ENCODE data around the gene SPON1. TPM values are rescaled to one million over a fixed set of nuclear protein-coding genes. Genes with fewer than 3 reads are reported as not detected.

Gene SPON1
- total RNA-seq, 2 experiments from 2014 or later, result 0.96 to 1.4 TPM

- intact Hi-C loops (cut with micrococcal nuclease), result no loop called here
- ATAC-seq (no peak), DNase-seq (no peak)
- no peak overlapping the region for H3K27ac Mint-ChIP-seq
- ChIA-PET CTCF (no interaction called here), POLR2A (interaction anchor here (1.3 kb wide), 1 partner anchor 43 kb away, joined by 3 read pairs; no protein-coding TSS in a partner anchor)
- H3K4me3 Mint-ChIP-seq, result no peak overlapping the region
- H3K36me3 Mint-ChIP-seq (ENCODE audit: low read depth), result no peaks in the 10 kb centered on the region
- no peaks in the 10 kb centered on the region for H3K4me1 Mint-ChIP-seq (ENCODE audit: low read depth)
- no peaks in the 10 kb centered on the region for H3K27me3 Mint-ChIP-seq
- TF ChIP-seq CTCF (IDR thresholded peaks at IDR 0.05), result no peak
- peaks cover 2% of the 10 kb centered on the region for H3K9me3 Mint-ChIP-seq
Observed at GRCh38 chr11:14042686-14043465, 80.4 kb downstream of the SPON1 start.

DNA sequence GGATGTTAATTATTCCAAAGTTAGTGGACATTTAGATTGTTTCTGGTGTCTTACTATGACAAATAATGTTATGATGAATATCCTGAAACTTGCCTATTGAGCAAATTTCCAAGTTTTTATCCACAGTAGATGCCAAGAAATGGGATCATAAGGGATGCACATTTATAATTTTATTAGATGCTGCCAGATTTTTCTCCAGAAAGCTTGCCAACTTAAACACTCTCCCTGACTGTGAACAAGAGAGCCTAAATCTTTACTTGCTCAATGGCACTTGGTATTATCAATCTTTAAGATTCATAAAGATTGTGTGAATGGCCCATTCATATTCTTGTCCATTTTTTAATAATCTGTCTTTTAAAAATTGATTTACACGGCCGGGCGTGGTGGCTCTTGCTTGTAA, 82.4 kb downstream of the SPON1 start:
- POLR2A ChIA-PET, result no interaction called here
- CTCF ChIA-PET, result interaction anchor here (0.8 kb wide), 1 partner anchor 9 kb away, joined by 3 read pairs; no protein-coding TSS in a partner anchor
- no peak for TF ChIP-seq CTCF (IDR thresholded peaks at IDR 0.05)

GRCh38 chr11:14045417-14045816, 82.9 kb downstream of the SPON1 start:
- Mint-ChIP-seq H3K27ac (no peak overlapping the region), H3K36me3 (ENCODE audit: low read depth) (no peaks in the 10 kb centered on the region), H3K4me1 (ENCODE audit: low read depth) (no peaks in the 10 kb centered on the region), H3K27me3 (no peaks in the 10 kb centered on the region), H3K4me3 (no peak overlapping the region), H3K9me3 (no peaks in the 10 kb centered on the region)
- intact Hi-C loops (cut with micrococcal nuclease), result no loop called here
- CTCF ChIA-PET, result no interaction called here
- DNase-seq (no peak), ATAC-seq (no peak)
- POLR2A ChIA-PET, result no interaction called here
- no peak for TF ChIP-seq CTCF (IDR thresholded peaks at IDR 0.05)

More for the DNA sequence above, 82.4 kb downstream of the SPON1 start:
- H3K36me3 Mint-ChIP-seq (ENCODE audit: low read depth), result no peaks in the 10 kb centered on the region
- H3K27me3 Mint-ChIP-seq, result no peaks in the 10 kb centered on the region
- DNase-seq (no peak), ATAC-seq (no peak)
- no peak overlapping the region for H3K4me3 Mint-ChIP-seq
- H3K27ac Mint-ChIP-seq, result no peak overlapping the region
- intact Hi-C loops (cut with micrococcal nuclease), result no loop called here
- no peaks in the 10 kb centered on the region for H3K4me1 Mint-ChIP-seq (ENCODE audit: low read depth)
- no peaks in the 10 kb centered on the region for H3K9me3 Mint-ChIP-seq

GRCh38 chr11:14052198-14052597, 89.7 kb downstream of the SPON1 start:
- peaks cover 22% of the 10 kb centered on the region for H3K4me1 Mint-ChIP-seq (ENCODE audit: low read depth)

More at GRCh38 chr11:14052198-14052597, 89.7 kb downstream of the SPON1 start:
- no peak for TF ChIP-seq CTCF (IDR thresholded peaks at IDR 0.05)
- Mint-ChIP-seq H3K4me3 (no peak overlapping the region), H3K36me3 (ENCODE audit: low read depth) (no peaks in the 10 kb centered on the region), H3K27ac (no peak overlapping the region), H3K9me3 (no peaks in the 10 kb centered on the region), H3K27me3 (no peaks in the 10 kb centered on the region)
- ATAC-seq, result no peak
- no peak for DNase-seq
- ChIA-PET POLR2A (interaction anchor here (1.5 kb wide), 1 partner anchor 12 kb away, joined by 4 read pairs; no protein-coding TSS in a partner anchor), CTCF (interaction anchor here (1.2 to 1.5 kb wide), 3 partner anchors 9 to 96 kb away, joined by 4 to 5 read pairs (median 5); no protein-coding TSS in a partner anchor)
- intact Hi-C loops (cut with micrococcal nuclease), result no loop called here

All from activated CD8-positive, alpha-beta T cell treated with anti-CD3 and anti-CD28 coated beads for 36 hours (primary cell).